Activated CD4-positive, CD25-positive, alpha-beta regulatory T cell treated with anti-CD3 and anti-CD28 coated beads, Interleukin-2, amount 50 U/mL, for 24 hours (primary cell): Measurements from ENCODE around the gene GALNT2.

ENCODE experiments used
- ATAC-seq, 2 donors: fragments of 150-1000 bp; cut with Tn5 transposase; one replicate each; pipeline ENCODE4 v1.10.0; 2021; ENCODE audit warnings: mild to moderate bottlenecking in 1 of 2, moderate library complexity in 1 of 2

The GALNT2 gene

DNA sequence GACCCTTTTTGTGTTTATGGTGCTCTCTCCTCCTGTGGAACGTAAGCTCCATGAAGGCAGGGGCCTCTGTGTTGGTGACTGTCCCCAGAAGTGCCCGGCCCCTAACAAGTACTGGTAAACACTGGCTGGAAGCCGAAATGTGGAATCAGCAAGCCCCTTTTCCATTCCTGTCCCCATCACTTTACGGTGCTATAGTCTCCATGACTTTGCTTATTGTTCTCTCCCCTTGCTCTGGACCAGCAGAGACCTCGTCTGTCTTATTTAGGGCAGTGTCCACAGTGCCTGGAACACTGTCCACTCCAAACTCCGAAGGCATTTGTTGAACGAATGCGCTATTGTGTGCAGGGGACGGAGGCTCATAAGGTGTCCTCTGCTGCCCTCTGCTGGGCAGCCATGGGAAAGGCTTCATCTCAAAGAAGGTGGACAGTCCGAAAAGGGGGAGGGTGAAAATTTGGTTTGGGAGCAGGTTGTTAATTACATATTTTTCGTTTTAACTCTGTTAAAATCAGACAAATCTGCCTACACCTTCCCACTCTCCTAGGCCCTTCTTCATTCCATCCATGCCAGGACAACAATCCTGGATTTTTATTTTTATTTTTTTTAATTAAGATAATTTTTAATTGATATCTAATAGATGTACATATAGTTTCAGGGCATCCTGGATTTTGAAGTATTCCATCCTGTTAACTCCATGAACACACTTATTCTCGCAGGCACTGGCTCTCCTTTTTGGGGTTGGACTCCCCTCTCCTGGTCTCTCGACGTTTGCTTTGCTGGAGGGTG, 243.5 kb downstream of the GALNT2 start:
- peak; percentile 44 to 45 for ATAC-seq

DNA sequence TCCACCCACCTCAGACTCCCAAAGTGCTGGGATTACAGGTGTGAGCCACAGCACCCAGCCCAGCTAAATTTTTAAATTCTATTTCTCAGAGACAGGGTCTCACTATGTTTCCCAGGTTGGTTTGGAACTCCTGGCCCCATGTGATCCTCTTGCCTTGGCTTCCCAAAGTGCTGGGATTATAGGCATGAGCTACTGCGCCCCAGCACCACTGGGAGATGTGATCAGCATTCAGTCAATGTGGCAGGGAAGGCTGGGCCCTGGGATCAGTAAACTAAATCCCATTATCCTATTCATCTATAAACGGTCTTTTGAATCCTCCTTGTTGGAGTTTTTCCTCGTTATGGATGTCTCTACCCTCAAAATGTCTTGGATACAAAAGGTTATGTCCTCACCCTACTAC, 245.6 kb downstream of the GALNT2 start:
- no peak for ATAC-seq

DNA sequence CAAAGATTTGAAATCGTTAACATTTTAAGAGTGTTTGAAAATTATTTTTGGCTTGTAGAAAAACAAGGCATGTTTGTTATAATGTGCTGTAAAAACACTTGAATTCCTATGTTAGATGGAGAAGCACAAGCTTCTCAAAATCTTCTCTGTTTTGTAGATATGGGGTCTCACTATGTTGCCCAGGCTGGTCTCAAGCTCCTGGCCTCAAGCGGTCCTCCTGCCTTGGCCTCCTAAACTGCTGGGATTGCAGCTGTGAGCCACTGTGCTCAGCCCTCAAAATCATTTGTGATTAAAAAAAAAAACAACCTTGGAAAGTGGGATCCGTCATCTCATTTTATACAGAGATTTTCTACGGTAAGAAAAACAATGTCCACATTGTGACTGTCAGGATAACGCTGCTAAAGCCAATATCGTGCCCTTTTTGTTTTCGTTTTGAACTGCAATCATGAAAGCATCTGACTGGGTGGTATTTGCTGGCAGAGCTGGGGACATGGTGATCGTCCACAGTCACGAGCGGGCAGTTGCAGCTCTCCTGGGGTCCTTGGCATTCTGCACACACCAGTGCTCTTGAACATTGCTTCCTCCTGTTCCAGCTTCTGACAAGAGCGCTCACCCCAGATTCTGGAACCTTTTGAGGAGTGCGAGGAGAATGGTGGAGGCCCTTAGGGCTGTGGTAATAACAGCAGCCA, 246.6 kb downstream of the GALNT2 start:
- ATAC-seq = no peak

DNA sequence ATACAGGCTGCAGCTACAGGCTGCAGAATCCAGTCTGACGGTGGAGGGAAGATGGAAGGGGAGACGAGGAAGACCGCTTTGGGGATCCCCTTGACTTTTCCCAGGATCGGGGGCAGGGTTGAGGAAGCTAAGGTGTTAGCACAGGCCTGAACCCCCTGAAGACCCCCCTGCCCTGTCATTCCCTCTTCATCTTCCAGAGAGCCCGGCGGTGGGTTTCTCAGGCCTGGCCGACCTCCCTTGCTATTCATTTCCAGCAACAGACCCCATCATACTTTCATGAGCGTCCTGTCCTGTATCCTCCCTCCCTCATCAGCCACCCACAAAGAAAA, 247.1 kb downstream of the GALNT2 start:
- no peak for ATAC-seq

DNA sequence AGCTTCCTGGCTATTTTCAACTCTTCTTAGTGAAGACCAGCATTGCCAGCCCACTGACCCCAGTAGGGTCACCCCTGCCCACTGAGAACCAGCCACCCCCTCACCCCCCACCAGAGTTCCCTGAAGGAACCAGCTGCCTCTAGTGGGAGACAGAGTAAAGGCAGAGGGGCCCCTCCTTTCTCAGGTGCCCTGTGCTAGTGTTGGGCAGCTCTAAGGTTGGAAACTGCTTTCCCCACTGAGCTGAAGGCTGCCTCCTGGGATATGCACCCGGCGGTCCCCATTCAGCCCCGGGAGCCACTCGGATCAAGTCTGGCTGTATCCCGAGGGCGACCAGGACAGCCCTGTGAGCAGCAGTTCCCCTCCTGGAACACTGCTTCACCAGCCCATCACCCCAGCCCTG, 248.1 kb downstream of the GALNT2 start:
- no peak for ATAC-seq

DNA sequence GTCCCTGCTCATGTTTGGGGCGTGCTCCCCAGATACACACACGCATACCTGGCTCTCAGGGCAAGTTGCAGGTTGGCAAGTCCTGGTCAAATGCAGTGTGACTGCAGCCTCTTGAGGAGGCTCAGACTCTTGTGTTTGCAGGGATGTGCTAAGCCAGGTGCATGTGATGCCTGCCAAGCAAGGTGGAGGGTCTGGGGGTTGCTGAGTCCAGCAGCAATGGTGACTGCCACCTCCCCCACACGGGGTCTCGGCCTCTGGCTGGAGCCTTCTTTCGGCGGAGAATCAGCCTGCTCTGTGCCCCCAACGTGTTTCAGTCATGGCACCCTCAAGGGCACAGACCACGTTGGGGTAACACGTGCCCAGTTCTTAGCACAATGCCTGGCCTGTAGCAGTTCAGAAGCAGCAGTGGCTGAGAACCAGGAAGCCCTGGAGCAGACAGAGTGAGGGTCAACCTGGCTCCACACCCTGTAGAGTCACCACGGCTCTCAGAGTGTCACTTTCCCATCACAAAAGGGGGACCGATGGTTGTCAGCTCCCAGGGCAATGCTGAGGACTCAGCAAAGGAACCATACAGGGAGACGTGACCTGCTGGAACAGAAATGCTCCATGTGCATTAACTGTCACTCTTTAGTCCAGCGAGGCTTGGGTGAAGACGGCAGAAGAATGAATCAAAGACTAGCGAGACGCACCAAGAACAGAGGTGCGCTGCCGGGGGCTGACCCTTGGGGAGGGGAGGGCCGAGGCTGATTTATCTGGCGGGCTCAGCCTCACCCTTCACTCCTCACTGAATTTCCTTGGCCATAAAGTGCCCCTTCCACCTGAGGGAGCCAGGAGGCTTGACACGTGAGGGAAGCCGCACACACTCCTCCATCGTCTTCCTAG, 250.1 kb downstream of the GALNT2 start:
- no peak for ATAC-seq

DNA sequence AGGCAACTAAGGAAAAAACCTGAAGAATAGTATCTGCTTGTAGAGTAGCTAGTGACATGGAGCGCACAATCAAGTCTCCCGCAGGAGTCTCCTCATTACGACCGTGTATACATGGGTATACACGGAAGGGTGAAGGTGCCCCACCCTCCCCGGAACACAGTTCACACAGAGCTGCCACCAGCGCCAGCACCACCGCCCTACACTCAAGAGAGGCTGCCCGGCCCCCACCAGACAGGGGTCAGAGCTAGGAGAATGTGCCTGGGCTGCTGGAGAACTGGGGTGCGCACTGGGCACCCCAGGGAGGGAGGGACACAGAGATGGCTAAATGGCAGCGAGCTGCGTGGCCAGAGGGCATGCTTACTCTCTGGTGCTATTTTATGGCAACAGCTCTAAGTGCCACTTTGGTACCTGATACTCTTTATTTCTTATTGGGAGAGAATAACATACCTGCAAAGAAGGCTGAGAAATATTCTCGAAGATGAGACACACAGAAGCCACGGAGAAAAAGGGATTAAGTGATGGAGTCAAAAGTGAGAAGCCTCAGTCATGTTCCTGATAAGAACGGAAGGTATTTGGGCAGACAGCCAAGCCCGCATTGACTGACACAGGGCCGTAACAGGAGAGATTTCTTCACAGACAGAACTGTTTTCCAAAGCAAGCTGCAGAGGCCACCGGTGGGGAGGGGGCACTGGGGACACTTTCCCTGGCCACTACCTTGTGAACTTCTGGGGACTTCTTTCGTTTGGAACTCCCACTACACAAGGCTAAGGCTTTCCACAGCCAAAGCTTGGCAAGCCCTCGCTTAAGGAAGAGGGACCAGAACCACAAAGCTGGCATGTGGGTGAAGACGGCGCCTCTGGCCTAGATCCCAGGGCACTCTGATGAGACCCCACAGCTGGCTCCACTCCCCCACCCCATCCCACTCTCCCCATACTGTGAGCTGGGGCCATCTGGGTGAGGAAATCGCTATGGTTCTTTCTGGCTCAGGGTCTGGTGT, 251.1 kb downstream of the GALNT2 start:
- no peak for ATAC-seq

DNA sequence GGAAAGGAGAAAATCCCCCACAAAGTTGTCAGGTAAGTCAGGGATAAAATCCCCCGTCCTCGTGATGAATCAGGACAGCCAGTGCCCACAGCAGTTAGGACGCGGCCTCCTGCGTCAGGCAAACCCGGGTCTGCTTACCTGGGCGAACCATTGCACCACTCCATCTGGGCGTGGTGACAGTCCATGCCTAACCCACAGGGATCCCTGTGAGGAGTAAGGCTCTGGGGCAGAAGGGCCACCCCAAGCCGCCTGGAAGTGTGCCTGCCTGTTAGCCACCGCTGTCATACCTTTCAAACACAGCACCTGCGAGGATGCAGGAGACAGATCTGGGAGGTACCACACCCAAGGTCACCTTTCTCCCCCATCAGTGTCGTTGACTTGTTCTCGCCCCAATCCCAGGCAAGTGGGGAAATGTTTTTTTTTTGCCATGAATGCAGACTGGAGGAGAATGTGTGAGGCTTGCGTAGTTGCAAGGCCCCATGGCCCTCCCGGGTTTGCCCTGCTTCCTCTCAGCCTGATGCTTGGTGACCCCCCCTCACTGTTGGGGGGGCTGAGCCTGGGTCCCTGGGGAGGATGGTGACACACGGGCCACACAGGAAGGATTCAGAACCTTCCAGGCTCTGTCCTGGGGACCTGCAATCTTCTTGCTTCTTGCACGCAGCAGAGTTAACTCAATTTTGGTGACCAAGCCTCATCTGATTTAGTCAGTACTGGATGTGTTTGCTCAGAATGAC, 252.1 kb downstream of the GALNT2 start:
- no peak for ATAC-seq

DNA sequence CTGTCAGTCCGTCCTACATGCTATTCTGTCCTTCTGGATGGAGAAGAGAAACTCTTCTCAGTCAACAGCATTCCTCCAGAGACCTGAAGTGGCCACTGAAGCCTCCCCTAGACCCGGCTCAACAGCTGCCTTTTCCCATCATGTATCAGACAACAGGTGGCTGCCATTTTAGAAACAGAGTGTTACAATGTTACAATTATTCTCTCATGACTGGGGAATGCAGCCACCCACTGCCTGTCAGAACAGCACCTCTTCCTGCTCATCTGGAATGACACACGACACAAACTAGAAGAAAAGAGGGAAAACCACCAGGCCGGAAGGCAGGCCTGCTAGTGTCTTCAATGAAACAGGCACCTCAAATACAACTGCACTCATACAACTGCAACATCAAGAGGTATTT, 253.8 kb downstream of the GALNT2 start:
- ATAC-seq = no peak

DNA sequence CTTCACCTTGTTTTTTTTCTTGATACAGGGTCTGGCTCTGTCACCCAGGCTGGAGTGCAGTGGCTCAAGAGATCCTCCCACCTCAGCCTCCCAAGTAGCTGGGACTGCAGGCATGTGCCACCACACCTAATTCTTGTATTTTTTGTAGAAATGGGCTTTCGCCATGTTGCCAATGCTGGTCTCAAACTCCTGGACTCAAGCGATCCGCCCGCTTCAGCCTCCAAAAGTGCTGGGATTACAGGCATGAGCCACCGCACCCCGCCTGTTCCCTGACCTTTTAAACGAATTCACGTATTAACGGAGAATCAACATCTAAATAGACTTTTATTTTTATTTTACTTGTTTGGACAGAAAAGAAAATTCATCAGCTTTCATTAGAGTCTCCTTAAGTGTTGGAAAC, 254.3 kb downstream of the GALNT2 start:
- ATAC-seq = no peak

DNA sequence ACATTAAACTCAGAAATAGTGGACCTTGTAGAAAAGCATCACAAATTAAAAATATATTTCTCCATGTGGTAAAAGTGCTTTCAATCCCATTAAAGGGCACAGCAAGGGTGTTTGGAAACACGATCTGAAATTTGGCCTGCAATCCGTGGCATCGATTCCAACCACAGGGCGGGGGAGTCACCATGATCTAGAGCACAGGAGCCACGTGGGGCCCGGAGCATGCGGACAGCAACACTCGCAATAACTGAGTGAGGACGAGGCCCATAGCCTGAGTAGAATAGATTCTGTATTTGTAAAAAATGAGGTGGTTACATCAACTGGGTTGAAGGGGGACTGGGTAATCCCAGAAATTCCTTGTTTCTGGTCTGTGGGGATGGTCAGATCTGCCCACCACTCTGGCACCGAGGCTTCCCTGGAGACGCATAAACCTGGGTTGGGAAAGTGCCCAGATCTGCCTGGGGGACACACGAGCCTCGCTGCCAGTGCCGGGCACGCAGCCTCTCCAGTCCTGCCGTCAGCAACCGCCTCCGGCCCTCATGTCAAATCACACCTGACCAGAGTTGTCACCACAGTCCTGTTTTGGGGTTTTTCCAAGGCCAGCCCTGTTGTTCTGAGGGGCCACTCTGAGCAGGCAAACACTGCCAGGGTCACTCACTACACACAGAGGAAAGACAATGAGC, 254.8 kb downstream of the GALNT2 start:
- no peak for ATAC-seq

DNA sequence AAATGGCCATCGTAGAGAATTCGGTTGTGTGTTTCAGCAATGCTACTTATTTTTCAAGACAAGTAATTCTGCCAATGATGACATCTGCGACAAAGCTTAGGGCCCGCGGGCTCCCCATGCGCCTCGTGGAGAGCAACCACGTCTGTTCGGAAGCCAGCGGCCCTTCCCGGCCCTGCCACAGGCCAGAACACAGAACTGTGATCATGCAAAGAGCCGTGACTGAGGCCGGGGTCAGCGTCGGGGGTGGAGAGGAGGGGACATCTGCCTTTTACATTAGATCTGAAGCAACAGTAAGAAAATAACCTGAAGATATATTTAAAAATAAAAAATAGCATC, 255.4 kb downstream of the GALNT2 start:
- ATAC-seq = no peak

DNA sequence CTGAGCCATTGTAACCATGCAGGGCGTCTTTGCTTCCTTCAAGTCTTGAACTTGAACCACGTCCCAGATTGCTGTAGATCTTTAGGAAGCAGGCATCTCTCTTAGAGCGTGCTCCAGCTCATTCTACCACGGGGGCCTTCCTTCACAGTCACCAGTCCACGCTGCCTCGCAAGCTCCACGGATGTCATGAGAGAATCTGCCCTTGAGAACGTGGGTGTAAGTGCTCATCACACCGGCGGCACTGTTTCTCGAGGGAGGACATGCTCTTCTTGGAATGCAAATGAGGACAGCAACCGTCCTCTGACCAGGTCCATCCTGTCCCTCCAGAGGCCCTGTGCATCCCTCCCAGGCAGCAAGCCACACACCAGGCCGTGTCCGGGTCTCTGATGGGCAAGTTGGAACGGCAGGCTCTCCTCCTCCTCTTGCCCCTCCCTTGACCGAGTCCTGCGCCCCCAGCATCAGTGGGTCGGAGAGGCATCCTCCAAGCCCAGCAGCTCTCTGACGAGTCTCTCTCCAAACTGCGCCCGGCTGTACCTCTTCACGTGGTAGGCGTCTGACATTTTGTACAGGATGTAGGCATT, 256.0 kb downstream of the GALNT2 start:
- no peak for ATAC-seq

DNA sequence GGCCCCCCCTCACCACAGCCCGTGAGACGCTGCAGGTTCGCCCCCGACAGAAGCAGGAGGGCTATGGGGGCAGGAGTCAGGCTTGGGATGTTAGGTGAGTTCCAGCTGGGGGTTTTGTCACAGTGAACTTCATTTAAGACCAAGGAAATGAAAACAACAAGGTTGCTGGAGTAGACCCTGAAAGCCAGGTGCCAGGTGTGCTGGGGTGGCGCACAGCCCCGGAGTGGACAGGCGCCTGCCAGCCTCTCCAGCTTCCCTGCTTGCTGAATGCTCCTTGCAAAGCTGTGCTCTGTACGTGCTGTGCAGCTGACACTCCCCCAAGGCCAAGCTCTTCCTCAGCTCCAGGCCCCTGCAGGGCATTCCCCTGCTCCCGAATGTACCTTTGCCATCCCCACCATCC, 256.6 kb downstream of the GALNT2 start:
- no peak for ATAC-seq

DNA sequence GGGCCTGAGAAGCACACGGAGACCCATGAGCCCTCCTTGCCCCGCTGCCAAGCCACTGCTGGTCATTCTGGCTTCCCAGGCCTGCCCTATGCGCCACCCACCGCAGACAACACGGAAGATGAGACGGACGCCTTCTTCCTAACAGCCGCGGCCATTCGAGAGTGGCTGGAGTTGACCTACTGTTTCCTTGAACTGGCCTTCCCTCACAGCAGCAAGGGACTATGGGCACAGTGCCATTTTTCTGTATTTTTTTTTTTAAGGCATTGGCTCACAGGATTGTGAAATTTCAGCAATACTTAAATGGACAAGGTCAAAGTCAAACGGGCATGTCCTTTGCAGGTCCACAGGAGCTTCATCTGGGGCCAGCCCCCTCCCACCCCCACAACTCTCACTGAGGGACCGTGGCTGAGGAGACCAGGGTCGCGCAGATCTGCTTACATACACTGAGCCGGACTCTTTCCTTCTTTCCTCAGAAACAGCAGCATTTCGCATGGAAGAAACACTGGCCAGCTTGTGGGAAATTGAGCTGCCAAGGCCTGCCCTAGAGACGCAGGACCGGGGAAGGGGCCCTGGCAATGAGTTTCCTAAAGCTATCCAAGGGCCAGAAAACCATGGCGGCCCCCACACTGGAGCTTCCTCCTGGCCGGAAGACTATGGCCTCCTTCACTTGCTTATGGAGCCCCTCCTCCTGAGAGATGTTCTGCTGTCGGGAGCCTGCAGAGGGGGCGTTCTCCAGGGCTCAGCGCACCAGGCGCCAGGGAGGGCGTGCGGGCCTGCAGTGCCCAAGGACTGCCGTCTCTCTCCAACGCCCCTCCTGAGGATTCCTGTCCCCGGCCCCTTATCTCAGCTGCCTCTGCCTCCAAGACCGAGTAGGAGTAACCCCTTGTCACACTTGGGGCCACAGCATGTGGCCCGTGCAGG, 260.2 kb downstream of the GALNT2 start:
- no peak for ATAC-seq

DNA sequence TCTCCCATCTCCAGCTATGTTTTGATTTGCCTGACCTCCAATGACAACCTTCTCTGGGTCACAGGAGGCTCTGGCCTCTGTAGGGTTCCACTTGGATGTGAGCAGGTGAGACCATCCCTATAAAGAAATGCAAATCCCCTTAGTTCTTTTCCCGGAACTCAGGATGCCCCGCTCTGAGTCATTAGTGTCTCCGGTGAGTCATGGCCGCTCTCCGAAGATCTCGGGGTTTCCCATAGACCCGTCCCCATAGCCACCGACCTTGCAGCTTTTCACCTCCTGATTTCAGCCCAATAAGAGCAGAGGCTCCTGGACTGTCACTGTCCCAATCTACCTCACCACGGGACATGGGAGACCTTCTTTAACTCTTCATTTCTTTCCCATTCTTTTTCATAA, 260.9 kb downstream of the GALNT2 start:
- ATAC-seq = peak; percentile 75 to 80

DNA sequence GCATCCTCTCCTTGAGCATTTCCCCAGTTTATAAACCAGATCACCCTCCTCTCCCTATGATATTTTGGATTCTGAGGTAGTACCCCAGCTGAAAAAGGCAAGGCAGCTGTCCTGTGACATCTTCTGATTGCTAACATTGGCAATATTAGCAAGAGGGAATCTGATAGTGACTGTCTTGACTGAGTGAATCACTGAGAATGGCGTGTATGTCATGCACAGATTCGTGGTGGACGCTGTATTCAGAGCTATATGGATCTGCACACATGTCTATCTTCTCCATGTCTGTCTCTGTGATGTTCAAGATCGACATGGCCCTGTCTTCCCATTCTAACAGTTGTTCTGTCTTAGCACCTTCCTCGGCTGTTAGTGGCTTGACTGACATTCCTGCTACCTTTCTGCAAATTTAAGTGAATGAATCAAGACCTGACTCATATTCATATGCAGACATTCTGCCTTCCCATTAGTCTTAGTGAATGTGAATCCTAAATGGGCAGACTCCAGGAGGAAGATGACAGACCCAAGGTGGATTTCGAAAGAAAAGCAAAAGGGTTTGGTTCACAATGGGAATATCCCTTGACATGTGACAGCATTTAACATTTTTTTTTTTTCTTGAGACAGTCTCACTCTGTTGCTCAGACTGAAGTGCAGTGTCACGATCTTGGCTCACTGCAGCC, 261.4 kb downstream of the GALNT2 start:
- ATAC-seq = peak; percentile 55 to 62

DNA sequence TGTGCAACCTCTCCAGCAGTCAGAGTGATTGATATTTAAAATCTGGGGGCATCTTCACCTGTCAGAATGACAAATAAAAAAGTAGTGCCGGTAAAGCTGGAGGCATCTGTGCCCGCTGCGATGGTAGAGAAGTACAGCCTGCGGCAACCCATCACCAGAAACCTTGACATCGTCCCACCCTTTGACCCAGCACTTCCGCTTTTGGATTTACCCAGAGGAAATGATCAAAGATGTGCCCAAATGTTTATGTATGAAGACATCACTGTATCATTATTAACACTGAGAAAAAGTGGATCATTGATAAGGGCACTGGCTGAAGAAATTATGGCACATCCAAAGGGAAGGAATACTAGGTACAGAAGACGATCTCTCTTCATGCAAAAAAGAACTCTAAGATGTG, 263.1 kb downstream of the GALNT2 start:
- no peak for ATAC-seq
